Activated naive CD4-positive, alpha-beta T cell treated with anti-CD3 and anti-CD28 coated beads, Interleukin-2, amount 10 ng/mL, durations not matched to agents 5 hours and 36 hours (primary cell): Measurements from ENCODE around the gene NCAPG2. TPM values are rescaled to one million over a fixed set of nuclear protein-coding genes. Genes with fewer than 3 reads are reported as not detected.

Source experiments
- microRNA-seq: library from miRNA; unstranded; fragments of <30 nt; microRNA quantifications from one replicate; pipeline ENCODE4 v1.2.0, GENCODE V29; 2022; ENCODE audit warnings: borderline microRNAs expressed, borderline replicate concordance
- total RNA-seq, 2 experiments: library from RNA; stranded (reverse); gene quantifications; one replicate each; pipeline ENCODE4 v1.2.3, GENCODE V29; 2021

The NCAPG2 gene
- total RNA-seq = 100 to 1,000 TPM; 113 to 116 TPM

DNA sequence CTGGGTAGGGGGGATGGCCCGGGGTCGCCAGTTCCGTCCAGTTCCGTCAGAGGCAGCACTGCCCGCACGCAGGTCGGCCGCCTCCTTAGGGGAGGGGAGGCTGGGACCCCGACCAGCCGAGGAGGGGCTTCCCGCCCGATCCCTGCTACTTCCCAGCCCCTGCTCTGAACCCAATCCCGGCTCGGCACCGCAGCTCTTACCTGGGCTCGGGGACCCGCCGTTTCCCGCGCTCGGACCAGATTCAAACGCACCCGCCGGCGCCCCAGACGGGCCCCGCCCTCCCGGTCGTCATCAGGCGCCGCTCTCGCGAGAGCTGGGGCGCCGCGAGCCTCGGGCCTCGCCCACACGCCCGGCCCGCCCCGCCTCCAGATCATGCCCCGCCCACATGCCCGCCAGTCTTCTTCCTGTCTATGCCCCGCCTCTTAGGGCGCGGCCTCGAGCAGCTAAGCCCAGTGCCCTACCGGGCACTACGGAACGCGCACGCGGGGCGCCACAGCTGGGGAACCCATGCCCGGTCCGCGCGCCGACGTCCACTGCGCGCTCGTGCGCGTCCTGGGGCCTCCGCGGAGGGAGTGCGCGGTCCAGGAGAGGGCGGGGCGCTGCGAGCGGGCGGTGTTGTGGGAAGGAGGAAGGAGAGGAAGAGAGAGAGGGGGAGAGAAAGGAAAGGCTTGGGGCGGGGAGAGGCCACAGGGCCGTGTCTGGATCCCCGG, at the start of gene NCAPG2:
NCAPG2 (minus strand) TSS at position 281 of the 710 bp plus-strand sequence. CDS start 2,905 bp downstream, outside the sequence.

DNA sequence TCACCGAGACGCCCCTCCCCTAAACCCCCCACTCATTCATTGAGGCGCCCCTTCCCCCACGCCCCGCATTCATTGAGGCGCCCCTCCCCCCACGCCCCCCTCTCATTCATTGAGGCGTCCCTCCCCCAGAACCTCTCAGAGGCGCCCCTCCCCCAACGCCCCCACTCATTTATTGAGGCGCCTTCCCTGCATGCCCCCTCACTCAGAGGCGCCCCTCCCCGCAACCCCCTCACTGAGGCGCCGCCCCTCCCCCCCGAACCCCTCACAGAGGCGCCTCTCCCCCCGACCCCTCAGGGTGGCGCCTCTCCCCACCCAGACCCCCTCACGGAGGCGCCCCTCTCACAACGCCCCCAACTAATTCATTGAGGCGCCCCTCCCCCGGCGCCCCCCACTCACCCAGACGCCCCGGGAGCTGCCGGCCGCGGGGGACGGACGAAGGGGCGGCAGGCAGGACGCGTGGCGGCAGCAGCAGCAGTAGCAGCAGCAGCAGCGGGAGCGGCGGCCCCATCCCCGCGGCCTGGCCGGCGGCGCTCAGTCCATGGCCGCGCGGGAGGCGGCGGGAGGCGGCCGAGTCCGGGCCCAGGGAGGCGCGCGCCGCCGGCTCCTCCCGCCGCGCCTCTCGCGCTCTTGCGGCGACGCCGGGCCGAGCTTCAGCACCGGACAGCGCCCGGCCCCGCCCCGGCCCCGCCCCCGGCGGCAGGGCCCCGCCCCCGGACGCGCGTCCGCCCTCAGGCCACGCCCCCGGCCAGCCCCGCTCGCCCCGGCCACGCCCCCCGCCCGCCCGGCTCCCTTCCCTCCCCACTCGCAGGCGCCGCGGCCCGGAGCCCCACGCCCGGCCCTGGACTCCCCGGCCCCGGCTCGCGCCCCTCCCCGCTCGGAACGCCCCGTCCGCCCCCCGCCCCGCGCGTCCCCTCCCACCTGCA, 117.2 kb downstream of the NCAPG2 start, which contains the start of gene PTPRN2:
PTPRN2 (minus strand) TSS at position 662 of the 923 bp plus-strand sequence.

Small RNAs within 50 kb of the gene (microRNA-seq; reads per million reads assigned to microRNA genes)
- gene MIR5707 = not detected

Other genes starting within 250 kb of the NCAPG2 start
- 1 to 10 TPM; 2.3 TPM for gene PTPRN2, start 117.0 kb downstream of the NCAPG2 start, total RNA-seq
- 100 to 1,000 TPM; 118 to 121 TPM for gene ESYT2, start 124.7 kb upstream of the NCAPG2 start, total RNA-seq
- 10 to 100 TPM; 20.2 to 22.8 TPM for gene DYNC2I1, start 151.8 kb upstream of the NCAPG2 start, total RNA-seq